Astrocyte of the spinal cord (primary cell): Measurements from ENCODE around the gene TMEM164.

Experiments used
- DNase-seq: peaks from one replicate; pipeline ENCODE4 v3.0.0; 2011; ENCODE audit warnings: low read depth, low spot score
- H3K4me3 ChIP-seq: 2 replicates; pipeline ENCODE4 v1.5.1; 2011; ENCODE audit warnings: low read depth, mild to moderate bottlenecking, low read length, moderate library complexity
- CTCF ChIP-seq: IDR thresholded peaks from 2 replicates; pipeline ENCODE4 v1.5.1; 2012; ENCODE audit warnings: low read depth, mild to moderate bottlenecking, low read length, inconsistent platforms
- in situ Hi-C: cut with HindIII; loops from 2 replicates; pipeline ENCODE4 v1.10.0; 2017; ENCODE audit warnings: low sequenced_read_pairs

TMEM164 gene

GRCh38 chrX:110157444-110157843 is 154.5 kb downstream of the TMEM164 start:
- no peak for DNase-seq
- no peak for TF ChIP-seq CTCF
- in situ Hi-C loops = no loop called here
- no peak overlapping the region for H3K4me3 ChIP-seq

GRCh38 chrX:110159235-110159634 is 156.3 kb downstream of the TMEM164 start:
- TF ChIP-seq CTCF = no peak
- H3K4me3 ChIP-seq = no peak overlapping the region
- no peak for DNase-seq
- in situ Hi-C loops = no loop called here

GRCh38 chrX:110159865-110160264 is 157.0 kb downstream of the TMEM164 start:
- TF ChIP-seq CTCF = no peak
- H3K4me3 ChIP-seq = no peak overlapping the region
- in situ Hi-C loops = no loop called here
- DNase-seq = no peak

- TF ChIP-seq CTCF = no peak
Measured at GRCh38 chrX:110161361-110161686, 158.4 kb downstream of the TMEM164 start.

GRCh38 chrX:110162131-110162530 is 159.2 kb downstream of the TMEM164 start:
- in situ Hi-C loops = no loop called here

More at GRCh38 chrX:110161361-110161686, 158.4 kb downstream of the TMEM164 start:
- in situ Hi-C loops = no loop called here
- DNase-seq = no peak
- H3K4me3 ChIP-seq = no peak overlapping the region

GRCh38 chrX:110162867-110163266 is 160.0 kb downstream of the TMEM164 start:
- no peak for DNase-seq
- no peak for TF ChIP-seq CTCF
- in situ Hi-C loops = no loop called here
- H3K4me3 ChIP-seq = no peak overlapping the region

More at GRCh38 chrX:110162131-110162530, 159.2 kb downstream of the TMEM164 start:
- TF ChIP-seq CTCF = no peak
- H3K4me3 ChIP-seq = no peak overlapping the region
- DNase-seq = no peak

- in situ Hi-C loops = no loop called here
- no peak overlapping the region for H3K4me3 ChIP-seq
- no peak for TF ChIP-seq CTCF
- no peak for DNase-seq
Measured at GRCh38 chrX:110163488-110163887, 160.6 kb downstream of the TMEM164 start.
